ENCODE data around the gene VENTX. TPM values are rescaled to one million over a fixed set of nuclear protein-coding genes. Genes with fewer than 3 reads are reported as not detected.

Gene VENTX
- total and polyA plus RNA-seq, 2 of the 4 experiments (the other 2 are of a cell fraction): not detected

DNA sequence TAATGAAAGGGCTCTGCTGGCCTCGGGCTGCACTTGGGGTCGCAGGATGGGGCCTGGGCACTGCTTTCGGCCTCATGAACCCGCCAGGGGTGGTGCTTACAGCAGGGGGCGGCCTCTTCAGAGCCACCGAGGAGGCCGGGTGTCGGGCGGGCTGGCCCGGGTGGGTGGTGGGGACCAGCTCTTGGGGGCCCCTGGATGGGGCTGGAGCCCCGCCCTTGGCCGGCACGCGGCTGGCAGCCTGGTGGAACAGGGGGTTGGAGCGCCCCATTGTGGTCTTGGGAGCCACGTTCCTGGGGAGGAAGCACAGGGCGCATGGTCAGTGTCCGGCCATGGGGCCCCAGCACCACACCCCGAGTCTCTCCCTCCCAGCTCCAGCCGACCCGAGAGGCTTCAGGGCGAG lies 30.2 kb downstream of the VENTX start:
- no peak for TF ChIP-seq MXI1 (IDR thresholded peaks at IDR 0.05; ENCODE audit: borderline replicate concordance, low read depth, low read length)
- TF ChIP-seq SMC3 (IDR thresholded peaks at IDR 0.05; ENCODE audit: low read depth, low read length): no peak
- TF ChIP-seq MAFK (IDR thresholded peaks at IDR 0.05; ENCODE audit: low read depth, low read length): no peak
- TF ChIP-seq FOS (IDR thresholded peaks at IDR 0.05; ENCODE audit: low read depth, low read length): no peak
- TF ChIP-seq RFX5 (IDR thresholded peaks at IDR 0.05; ENCODE audit: low read depth, low read length): no peak
- TF ChIP-seq, protein P1, sequence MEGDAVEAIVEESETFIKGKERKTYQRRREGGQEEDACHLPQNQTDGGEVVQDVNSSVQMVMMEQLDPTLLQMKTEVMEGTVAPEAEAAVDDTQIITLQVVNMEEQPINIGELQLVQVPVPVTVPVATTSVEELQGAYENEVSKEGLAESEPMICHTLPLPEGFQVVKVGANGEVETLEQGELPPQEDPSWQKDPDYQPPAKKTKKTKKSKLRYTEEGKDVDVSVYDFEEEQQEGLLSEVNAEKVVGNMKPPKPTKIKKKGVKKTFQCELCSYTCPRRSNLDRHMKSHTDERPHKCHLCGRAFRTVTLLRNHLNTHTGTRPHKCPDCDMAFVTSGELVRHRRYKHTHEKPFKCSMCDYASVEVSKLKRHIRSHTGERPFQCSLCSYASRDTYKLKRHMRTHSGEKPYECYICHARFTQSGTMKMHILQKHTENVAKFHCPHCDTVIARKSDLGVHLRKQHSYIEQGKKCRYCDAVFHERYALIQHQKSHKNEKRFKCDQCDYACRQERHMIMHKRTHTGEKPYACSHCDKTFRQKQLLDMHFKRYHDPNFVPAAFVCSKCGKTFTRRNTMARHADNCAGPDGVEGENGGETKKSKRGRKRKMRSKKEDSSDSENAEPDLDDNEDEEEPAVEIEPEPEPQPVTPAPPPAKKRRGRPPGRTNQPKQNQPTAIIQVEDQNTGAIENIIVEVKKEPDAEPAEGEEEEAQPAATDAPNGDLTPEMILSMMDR (conservative IDR thresholded peaks at IDR 0.05; ENCODE audit: low read depth, low read length): no peak
- Histone ChIP-seq H3K4me1 (ENCODE audit: control insufficient read depth, insufficient read depth, low read length) (no peaks in the 10 kb centered on the region), H3K14ac (replicated peaks; ENCODE audit: low read depth, low read length) (no peak overlapping the region), H3K9me3 (ENCODE audit: control insufficient read depth, insufficient read depth, low read length) (no peaks in the 10 kb centered on the region), H2AK9ac (replicated peaks; ENCODE audit: low read depth, low read length, poor library complexity) (no peak overlapping the region), H2AK5ac (ENCODE audit: low read depth, low read length) (no peak overlapping the region), H4K8ac (ENCODE audit: low read depth in 2 of 2, low read length in 2 of 2) (no peak overlapping the region), H3K23ac (ENCODE audit: low read depth, low read length) (no peak overlapping the region), H4K20me1 (ENCODE audit: insufficient read depth, low read length) (no peaks in the 10 kb centered on the region), H3K79me1 (ENCODE audit: low read depth in 1 of 2, low read length in 2 of 2) (no peaks in the 10 kb centered on the region), H3K18ac (ENCODE audit: low read depth, low read length) (no peak overlapping the region), H4K5ac (ENCODE audit: low read depth, low read length) (no peak overlapping the region), H4K91ac (ENCODE audit: insufficient read depth, low read depth, low read length) (no peak overlapping the region), H3K56ac (ENCODE audit: extremely low read depth, insufficient read depth, low read length) (no peak overlapping the region), H2BK20ac (ENCODE audit: low read depth, low read length) (no peak overlapping the region), H3K9me1 (ENCODE audit: insufficient read depth, low read length) (no peaks in the 10 kb centered on the region), H3K9ac (ENCODE audit: low read depth, low read length) (no peak overlapping the region), H3K27ac (ENCODE audit: insufficient read depth, low read length) (no peak overlapping the region), H3K4me3 (ENCODE audit: insufficient read depth, low read depth, low read length) (no peak overlapping the region), H2BK15ac (ENCODE audit: low read depth, low read length) (no peak overlapping the region), H3K4me2 (ENCODE audit: low read depth, low read length) (no peak overlapping the region), H2AFZ (replicated peaks; ENCODE audit: low read length, poor library complexity) (no peak overlapping the region), H3K27me3 (ENCODE audit: control insufficient read depth, insufficient read depth, low read length) (no peaks in the 10 kb centered on the region; the same call in 1 of the 2 replicates), H3K36me3 (ENCODE audit: control insufficient read depth, insufficient read depth, low read length) (peaks cover 4% of the 10 kb centered on the region; the same call in 1 of the 2 replicates), H3K4ac (ENCODE audit: low read depth, low read length) (no peak overlapping the region), H2BK5ac (ENCODE audit: low read depth, low read length, poor library complexity, severe bottlenecking) (no peak overlapping the region), H2BK120ac (ENCODE audit: low read depth, low read length) (no peak overlapping the region)
- DNase-seq: no peak
- CTCF ChIA-PET: no interaction called here
- intact Hi-C loops (cut with micrococcal nuclease) (no loop called here), dilution Hi-C loops (cut with HindIII; ENCODE audit: low sequenced_read_pairs, unreplicated experiment) (no loop called here), in situ Hi-C loops (cut with MboI; ENCODE audit: low sequenced_read_pairs) (loop anchor here (25.0 kb wide), 1 partner anchor 606 kb away; no protein-coding TSS in a partner anchor)
- no TSS peak for BruUV-seq (replicated peaks)
- POLR2A ChIA-PET (ENCODE audit: unreplicated experiment): no interaction called here
- ATAC-seq (ENCODE audit: low read depth): no peak
- 86% methylated on average over 11 of the region's 22 CpGs; no CpG with 5 or more reads in 1 of the 2 experiments for WGBS, 2 experiments (ENCODE audit: extremely low coverage in 2 of 2, insufficient read length in 1 of 2)
